HG03565 (cell line): ENCODE data around the gene NUSAP1.
"Not testable (repeated sequence)": the region's sequence is repeated elsewhere in the genome, so short reads cannot be mapped to it uniquely, and the experiment has no call there.

Experiments used
- ATAC-seq: cut with Tn5 transposase; IDR thresholded peaks from one replicate; pipeline ENCODE4 v1.9.1; 2021; ENCODE audit warnings: mild to moderate bottlenecking, moderate library complexity; ENCODE audit not compliant: unreplicated experiment

Gene NUSAP1

DNA sequence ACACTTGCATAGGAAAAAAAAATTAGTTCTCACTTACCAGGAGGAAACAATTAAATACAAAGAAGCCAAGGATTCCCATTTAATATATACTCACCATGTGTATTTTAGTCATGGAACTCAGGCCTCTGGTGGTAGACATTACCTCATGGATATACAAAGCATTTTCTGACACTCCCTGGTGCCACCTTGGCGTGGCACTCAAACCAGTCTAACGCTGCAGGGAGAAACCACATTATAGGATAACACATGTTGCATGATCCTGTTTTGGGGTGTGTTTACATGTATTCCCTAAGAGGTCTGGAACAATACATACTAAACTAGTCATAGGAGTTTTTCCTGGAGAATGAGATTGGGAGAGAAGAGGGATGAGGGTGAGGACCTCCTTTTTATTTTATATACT, 78.3 kb downstream of the NUSAP1 start:
- ATAC-seq = no peak

DNA sequence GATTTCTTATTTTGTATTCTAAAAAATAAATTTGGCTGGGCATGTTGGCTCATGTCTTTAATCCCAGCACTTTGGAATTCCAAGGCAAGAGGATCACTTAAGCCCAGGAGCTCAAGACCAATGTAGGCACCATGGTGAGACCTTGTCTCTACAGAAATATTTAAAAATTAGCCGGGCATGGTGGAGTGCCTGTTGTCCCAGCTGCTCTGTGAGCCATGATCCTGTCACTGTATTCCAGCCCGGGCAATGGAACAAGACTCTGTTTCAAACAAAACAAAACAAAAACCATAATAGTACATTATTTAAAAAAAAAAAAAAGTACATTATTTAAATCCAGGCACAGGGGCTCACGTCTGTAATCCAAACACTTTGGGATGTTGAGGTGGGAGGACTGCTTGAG, 78.8 kb downstream of the NUSAP1 start:
- ATAC-seq = no peak

DNA sequence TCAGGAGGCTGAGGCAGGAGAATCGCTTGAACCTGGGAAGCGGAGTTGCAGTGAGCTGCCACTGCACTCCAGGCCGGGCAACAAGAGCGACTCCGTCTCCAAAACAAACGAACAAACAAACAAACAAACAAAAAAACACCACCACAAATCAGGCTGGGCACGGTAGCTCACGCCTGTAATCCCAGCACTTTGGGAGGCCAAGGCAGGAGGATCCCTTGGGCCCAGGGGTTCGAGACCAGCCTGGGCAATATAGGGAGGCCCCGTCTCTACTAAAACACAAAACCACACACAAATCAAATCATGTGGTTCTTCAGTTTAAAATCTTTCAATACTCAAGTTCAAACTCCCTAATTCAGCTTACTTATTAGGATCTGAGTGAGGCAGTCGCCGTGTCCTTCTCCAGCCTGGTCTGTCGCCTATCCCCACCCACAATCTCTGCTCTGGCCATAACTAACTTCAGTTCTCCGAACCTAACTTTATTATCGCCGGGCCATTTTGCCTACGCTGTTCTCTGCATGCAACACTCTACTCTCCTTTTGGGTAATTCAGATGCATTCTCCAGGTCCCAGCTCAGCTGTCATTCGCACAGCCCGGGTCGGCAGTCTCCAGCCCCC, 83.6 kb downstream of the NUSAP1 start:
- ATAC-seq = peak; percentile 2

DNA sequence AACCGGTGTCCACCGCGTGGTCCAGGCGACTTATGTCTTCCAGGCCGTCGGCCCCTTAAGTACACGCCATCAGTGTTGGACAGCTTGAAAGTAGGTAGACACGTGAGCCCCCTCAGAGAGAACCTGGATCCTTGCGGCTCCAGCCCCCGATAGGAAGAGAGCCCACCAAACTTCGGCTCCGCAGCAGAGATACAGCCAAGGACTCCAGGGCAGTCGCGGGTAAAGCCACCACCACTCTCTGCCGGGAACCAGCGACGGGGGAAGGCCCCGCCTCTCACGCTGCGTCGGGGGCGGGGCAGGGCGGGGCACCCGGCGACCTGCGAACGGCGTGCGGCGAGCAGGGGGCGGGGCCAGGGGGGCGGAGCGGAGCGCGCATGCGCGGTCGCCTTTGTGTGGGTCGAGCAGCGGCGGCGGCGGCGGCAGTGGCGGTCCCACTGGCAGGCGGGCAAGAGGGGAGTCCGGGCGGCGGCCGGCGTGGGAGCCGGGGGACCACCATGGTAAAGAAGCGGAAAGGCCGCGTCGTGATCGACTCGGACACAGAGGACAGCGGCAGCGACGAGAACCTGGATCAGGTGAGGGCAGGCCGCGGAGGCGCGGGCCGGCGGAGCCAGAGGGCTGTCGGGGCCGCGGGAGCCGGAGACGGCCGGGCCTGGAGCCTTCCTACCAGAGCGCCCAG, 84.2 kb downstream of the NUSAP1 start, which contains the start of gene RTF1:
Gene RTF1 (plus strand): TSS at position 354 of the 676 bp plus-strand sequence. CDS start 21 bp downstream, at position 375.
- peak; percentile 67 for ATAC-seq

DNA sequence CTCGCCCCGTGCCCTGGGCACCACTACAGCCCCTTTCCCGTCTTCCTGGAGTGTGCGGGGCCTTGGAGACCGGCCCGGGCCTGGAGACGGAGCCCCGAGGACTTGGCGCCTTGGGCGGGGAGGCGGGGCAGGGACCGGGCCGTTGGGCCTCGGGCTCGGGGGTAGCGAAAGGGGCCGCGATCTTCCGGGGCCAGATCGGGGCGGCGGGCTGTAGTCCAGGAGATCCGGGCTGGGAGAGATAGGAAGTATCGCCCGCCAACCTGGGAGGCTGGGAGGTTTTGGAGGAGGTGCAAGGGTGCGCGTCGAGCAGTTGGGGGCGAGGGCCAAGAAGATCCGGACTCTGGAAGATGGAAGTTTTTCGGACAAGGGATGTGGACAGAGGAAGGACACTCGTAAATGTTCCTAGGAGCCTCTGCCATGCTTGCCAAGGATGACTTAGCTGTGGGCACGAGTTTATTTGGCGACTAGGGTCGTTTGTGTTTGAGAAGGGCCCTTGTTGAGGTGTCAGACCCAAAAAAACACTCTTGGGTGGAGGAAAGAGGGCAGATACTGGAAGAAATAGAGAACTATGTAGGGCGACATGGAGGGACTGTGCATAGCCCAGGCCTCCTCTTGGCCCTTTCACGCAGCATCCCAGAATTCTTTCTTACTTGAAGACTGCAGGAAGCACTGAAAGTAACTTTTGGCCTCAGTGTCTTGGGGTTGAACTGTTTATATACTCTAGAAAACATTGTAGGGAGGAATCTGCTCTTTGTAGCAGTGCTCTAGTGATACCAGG, 84.9 kb downstream of the NUSAP1 start:
- peak; percentile 20 for ATAC-seq

DNA sequence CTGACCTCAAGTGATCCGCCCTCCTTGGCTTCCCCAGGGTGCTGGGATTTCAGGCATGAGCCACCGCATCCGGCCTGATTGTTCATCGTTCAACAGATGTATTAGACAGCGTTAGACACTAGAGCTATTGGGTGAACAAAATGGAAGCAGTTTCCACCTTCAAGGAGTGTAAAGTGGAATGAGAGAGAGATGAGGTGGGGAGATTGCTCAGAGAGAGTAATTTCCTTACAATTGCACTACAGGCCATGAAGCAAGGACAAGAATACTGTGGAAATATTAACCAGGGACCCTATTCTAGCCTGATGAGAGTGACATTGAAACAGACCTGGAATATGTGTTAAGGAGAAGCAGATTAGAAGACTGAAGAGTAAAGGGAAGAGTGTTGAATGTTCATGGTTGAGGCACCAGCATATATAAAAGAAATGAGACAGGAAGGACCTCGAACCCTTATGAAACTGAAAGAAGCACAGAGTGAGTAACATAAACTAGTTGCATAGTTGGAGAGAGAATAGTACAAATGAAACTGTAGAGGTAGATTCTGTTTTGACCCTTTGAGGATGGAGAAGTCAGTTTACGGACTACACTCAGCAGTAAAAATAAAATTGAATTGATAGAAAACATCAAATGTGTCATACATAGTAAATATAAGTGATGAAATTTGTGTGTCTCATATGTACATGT, 91.4 kb downstream of the NUSAP1 start:
- ATAC-seq = peak; percentile 80

DNA sequence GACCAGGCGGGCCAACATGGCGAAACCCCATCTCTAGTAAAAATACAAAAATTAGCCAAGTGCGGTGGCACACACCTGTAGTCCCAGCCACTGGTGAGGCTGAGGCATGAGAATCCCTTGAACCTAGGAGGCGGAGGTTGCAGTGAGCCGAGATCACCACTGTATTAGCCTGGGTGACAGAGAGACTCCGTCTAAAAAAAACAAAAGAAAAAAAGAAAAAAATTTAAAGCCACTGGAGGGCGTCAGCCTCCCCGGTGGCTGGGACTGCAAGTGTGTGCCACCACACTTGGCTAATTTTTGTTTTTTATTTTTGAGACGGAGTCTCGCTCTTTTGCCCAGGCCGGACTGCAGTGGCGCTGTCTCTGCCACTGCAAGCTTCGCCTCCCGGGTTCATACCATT, 92.1 kb downstream of the NUSAP1 start:
- ATAC-seq = no peak

DNA sequence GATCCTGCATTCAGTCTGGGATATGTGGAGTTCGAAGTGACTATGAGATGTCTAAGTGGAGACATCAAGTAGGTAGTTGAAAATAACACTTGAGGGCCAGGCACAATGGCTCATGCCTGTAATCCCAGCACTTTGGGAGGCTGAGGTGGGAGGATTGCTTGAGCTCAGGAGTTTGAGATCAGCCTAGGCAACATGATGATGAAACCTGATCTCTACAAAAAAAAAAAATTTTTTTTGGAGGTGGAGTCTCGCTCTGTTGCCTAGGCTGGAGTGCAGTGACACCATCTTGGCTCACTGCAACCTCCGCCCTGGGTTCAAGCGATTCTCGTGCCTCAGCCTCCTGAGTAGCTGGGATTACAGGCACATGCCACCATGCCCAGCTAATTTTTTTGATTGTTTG, 93.2 kb downstream of the NUSAP1 start:
- not testable (repeated sequence) for ATAC-seq

DNA sequence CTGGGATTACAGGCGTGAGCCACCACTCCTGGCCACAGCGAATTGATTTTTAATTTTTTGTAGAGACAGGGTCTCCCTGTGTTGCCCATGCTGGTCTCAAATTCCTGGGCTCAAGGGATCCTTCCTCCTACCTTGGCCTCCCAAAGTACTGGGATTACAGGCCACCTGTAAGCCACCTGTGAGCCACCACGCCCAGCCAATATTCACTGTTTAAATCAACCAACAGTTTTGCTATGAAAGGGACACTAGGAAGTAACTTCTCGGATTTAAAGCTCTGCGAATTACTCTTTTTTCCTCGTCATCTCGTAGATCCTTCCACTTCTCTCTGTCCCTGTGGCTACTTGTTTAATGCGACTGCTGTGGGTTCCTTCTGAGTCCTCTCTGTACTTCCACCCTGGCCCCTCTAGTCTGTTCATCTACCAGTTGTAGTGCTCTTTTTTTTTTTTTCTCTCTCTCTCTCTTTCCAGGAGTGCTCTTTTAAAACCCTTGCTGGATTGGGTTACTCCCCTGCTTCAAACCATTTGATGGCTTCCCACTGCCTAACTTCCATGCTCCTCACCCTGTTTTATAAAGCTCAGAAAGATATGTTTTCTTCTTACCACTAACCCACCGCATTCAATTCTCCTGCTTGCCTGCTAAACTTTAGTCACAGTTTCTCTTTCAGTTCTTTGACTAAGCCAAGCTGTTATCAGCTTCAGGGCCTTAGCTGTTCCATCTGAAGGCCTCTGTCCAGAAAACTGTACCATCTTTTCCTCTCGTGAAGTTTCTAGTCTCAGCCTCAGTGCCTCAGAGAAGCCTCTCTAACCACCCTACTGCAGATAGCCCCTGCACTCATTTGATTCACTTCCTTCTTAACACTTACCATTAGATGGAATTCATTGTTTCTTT, 96.6 kb downstream of the NUSAP1 start:
- ATAC-seq = peak; percentile 71
